GM23338 (cell line): Measurements from ENCODE around the gene RO60. TPM values are rescaled to one million over a fixed set of nuclear protein-coding genes. Genes with fewer than 3 reads are reported as not detected.

Source experiments
- ATAC-seq: fragments of 200-7000 bp; cut with Tn5 transposase; 3 replicates; pipeline ENCODE4 v1.9.1; 2020
- DNase-seq: peaks from one replicate; pipeline ENCODE4 v3.0.0-alpha.2; 2015; ENCODE audit warnings: low spot score
- H2AFZ ChIP-seq: fragments of 200-600 bp; sonication (generic); 2 replicates; pipeline ENCODE4 v1.8.0; 2016; ENCODE audit warnings: antibody characterized with exemption, mild to moderate bottlenecking, moderate library complexity
- H3F3A ChIP-seq: fragments of 200-600 bp; sonication (generic); replicated peaks from 2 replicates; pipeline ENCODE4 v1.8.0; 2017; ENCODE audit warnings: antibody characterized with exemption, mixed run types, low read depth
- H3K27ac ChIP-seq: fragments of 200-600 bp; sonication (generic); 2 replicates; pipeline ENCODE4 v1.6.1; 2016; ENCODE audit warnings: low read depth
- H3K27me3 ChIP-seq: fragments of 200-600 bp; sonication (generic); 2 replicates; pipeline ENCODE4 v1.8.0; 2016; ENCODE audit warnings: mild to moderate bottlenecking, mixed run types, moderate library complexity; ENCODE audit not compliant: insufficient read depth
- H3K36me3 ChIP-seq: fragments of 200-600 bp; sonication (generic); 2 replicates; pipeline ENCODE4 v1.8.0; 2016; ENCODE audit warnings: mild to moderate bottlenecking; ENCODE audit not compliant: insufficient read depth
- H3K4me1 ChIP-seq: fragments of 200-600 bp; sonication (generic); 2 replicates; pipeline ENCODE4 v1.8.0; 2016; ENCODE audit warnings: mild to moderate bottlenecking, moderate library complexity; ENCODE audit not compliant: insufficient read depth
- H3K4me2 ChIP-seq: fragments of 200-600 bp; sonication (generic); 2 replicates; pipeline ENCODE4 v1.7.1; 2017; ENCODE audit warnings: mixed run types
- H3K4me3 ChIP-seq: fragments of 200-600 bp; sonication (generic); 2 replicates; pipeline ENCODE4 v1.6.1; 2016; ENCODE audit warnings: mixed run types
- H3K79me2 ChIP-seq: fragments of 200-600 bp; sonication (generic); replicated peaks from 2 replicates; pipeline ENCODE4 v1.8.0; 2017; ENCODE audit warnings: mild to moderate bottlenecking; ENCODE audit not compliant: insufficient read depth
- H3K9me2 ChIP-seq: fragments of 200-600 bp; sonication (generic); 2 replicates; pipeline ENCODE4 v1.8.0; 2017; ENCODE audit not compliant: insufficient read depth
- H4K20me1 ChIP-seq: fragments of 200-600 bp; sonication (generic); replicated peaks from 2 replicates; pipeline ENCODE4 v1.8.0; 2017; ENCODE audit warnings: mild to moderate bottlenecking; ENCODE audit not compliant: insufficient read depth
- H3K27ac Mint-ChIP-seq: 2 replicates; pipeline ENCODE4 v1.8.0; 2020; ENCODE audit warnings: inconsistent platforms, mild to moderate bottlenecking, moderate library complexity, mixed read lengths
- H3K27me3 Mint-ChIP-seq: 3 replicates; pipeline ENCODE4 v1.8.0; 2022; ENCODE audit warnings: low read depth, mild to moderate bottlenecking, moderate library complexity, mixed read lengths, inconsistent platforms; ENCODE audit not compliant: insufficient read depth, poor library complexity
- H3K36me3 Mint-ChIP-seq: 3 replicates; pipeline ENCODE4 v1.8.0; 2021; ENCODE audit warnings: low read depth, mild to moderate bottlenecking, inconsistent platforms, moderate library complexity, mixed read lengths
- H3K4me1 Mint-ChIP-seq: 3 replicates; pipeline ENCODE4 v1.8.0; 2020; ENCODE audit warnings: mild to moderate bottlenecking, inconsistent platforms, mixed read lengths
- H3K4me3 Mint-ChIP-seq: 3 replicates; pipeline ENCODE4 v1.8.0; 2021; ENCODE audit warnings: moderate library complexity, mild to moderate bottlenecking, inconsistent platforms, mixed read lengths
- H3K9me3 Mint-ChIP-seq: 3 replicates; pipeline ENCODE4 v1.8.0; 2020; ENCODE audit warnings: moderate library complexity, mild to moderate bottlenecking, inconsistent platforms, mixed read lengths
- CREB1 ChIP-seq: fragments of 250-450 bp; sonication (Bioruptor Pico); IDR thresholded peaks from 2 replicates; pipeline ENCODE4 v1.5.0; 2020; ENCODE audit warnings: low read depth, mild to moderate bottlenecking, moderate library complexity
- EZH2 ChIP-seq: fragments of 200-600 bp; sonication (generic); IDR thresholded peaks from one replicate; pipeline ENCODE4 v1.8.0; 2017; ENCODE audit warnings: antibody characterized with exemption, mild to moderate bottlenecking, low read depth; ENCODE audit not compliant: unreplicated experiment
- EZH2phosphoT487 ChIP-seq: fragments of 200-600 bp; sonication (generic); IDR thresholded peaks from one replicate; pipeline ENCODE4 v1.8.1; 2018; ENCODE audit warnings: antibody characterized with exemption; ENCODE audit not compliant: unreplicated experiment
- JUNB ChIP-seq: IDR thresholded peaks from one replicate; pipeline ENCODE4 v1.6.1; 2016; ENCODE audit warnings: antibody characterized with exemption; ENCODE audit not compliant: unreplicated experiment
- NANOG ChIP-seq: IDR thresholded peaks from 2 replicates; pipeline ENCODE4 v1.6.1; 2016; ENCODE audit warnings: antibody characterized with exemption, borderline replicate concordance
- POLR2AphosphoS5 ChIP-seq: IDR thresholded peaks from 2 replicates; pipeline ENCODE4 v1.6.1; 2016; ENCODE audit warnings: antibody characterized with exemption, low read depth
- STAT1 ChIP-seq: IDR thresholded peaks from one replicate; pipeline ENCODE4 v1.6.1; 2016; ENCODE audit warnings: antibody characterized with exemption; ENCODE audit not compliant: unreplicated experiment
- ZNF114 ChIP-seq: fragments of 250-450 bp; sonication (Bioruptor Pico); IDR thresholded peaks from 2 replicates; pipeline ENCODE4 v1.5.0; 2020; ENCODE audit warnings: mild to moderate bottlenecking, moderate library complexity
- ZNF331 ChIP-seq: fragments of 250-450 bp; sonication (Bioruptor Pico); IDR thresholded peaks from 2 replicates; pipeline ENCODE4 v1.5.0; 2020; ENCODE audit warnings: low read depth, mild to moderate bottlenecking, moderate library complexity
- polyA plus RNA-seq: library from polyadenylated mRNA; unstranded; fragments of >200 nt; fragmentation: Nextera tagmentation; extraction: Ambion mirVana; gene quantifications from 2 replicates; pipeline ENCODE4 v1.2.1, GENCODE V29; 2016
- total RNA-seq: library from RNA; depleted of rRNA; stranded (reverse); fragments of >200 nt; shearing (Covaris generic); gene quantifications from 2 replicates; pipeline ENCODE4 v1.2.3, GENCODE V29; 2014
- TF ChIP-seq, protein P1 (sequence below): IDR thresholded peaks from 2 replicates; pipeline ENCODE4 v1.6.1; 2016; ENCODE audit warnings: antibody characterized with exemption
- TF ChIP-seq, protein P2 (sequence below), 2 experiments: fragments of 200-600 bp in 1 of 2; sonication (generic) in 1 of 2; conservative IDR thresholded peaks; 2 replicates each; pipeline versions ENCODE4 v1.5.1 to v1.6.1; 2016 to 2017; ENCODE audit warnings: antibody characterized with exemption in 2 of 2, low read depth in 2 of 2, mild to moderate bottlenecking in 2 of 2, moderate library complexity in 1 of 2
- TF ChIP-seq, protein P3 (sequence below): fragments of 250-450 bp; sonication (Bioruptor Pico); IDR thresholded peaks from 2 replicates; pipeline ENCODE4 v1.5.0; 2020; ENCODE audit warnings: mild to moderate bottlenecking, moderate library complexity
- TF ChIP-seq, protein P4 (sequence below): IDR thresholded peaks from one replicate; pipeline ENCODE4 v1.6.1; 2018; ENCODE audit warnings: antibody characterized with exemption; ENCODE audit not compliant: unreplicated experiment

RO60 gene
- total and polyA plus RNA-seq, 2 experiments from 2014 or later, result 103 to 130 TPM

DNA sequence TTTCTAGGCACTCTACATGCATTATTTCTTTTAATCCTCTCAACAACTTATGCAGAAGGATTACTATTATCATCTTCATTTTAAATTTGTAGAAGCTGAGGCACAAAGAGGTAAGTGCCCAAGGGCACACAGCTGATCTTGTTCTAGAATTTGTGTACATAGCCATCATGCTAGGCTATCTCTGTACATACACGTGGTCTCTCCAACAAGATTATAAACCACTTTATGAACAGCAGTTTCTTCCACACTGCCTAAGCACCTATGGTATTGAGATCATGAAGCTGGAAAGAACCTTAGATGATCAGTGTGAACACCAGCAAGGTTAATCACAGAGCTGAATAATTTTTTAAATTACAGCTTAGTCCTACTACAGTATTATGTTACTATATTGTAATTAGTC, 29.1 kb upstream of the RO60 start:
- no peak for ATAC-seq
- no peaks in the 10 kb centered on the region for H3K4me1 ChIP-seq
- no peak for TF ChIP-seq JUNB
- TF ChIP-seq, protein P1, sequence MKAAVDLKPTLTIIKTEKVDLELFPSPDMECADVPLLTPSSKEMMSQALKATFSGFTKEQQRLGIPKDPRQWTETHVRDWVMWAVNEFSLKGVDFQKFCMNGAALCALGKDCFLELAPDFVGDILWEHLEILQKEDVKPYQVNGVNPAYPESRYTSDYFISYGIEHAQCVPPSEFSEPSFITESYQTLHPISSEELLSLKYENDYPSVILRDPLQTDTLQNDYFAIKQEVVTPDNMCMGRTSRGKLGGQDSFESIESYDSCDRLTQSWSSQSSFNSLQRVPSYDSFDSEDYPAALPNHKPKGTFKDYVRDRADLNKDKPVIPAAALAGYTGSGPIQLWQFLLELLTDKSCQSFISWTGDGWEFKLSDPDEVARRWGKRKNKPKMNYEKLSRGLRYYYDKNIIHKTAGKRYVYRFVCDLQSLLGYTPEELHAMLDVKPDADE, result no peak
- TF ChIP-seq EZH2, result no peak
- TF ChIP-seq, protein P2, sequence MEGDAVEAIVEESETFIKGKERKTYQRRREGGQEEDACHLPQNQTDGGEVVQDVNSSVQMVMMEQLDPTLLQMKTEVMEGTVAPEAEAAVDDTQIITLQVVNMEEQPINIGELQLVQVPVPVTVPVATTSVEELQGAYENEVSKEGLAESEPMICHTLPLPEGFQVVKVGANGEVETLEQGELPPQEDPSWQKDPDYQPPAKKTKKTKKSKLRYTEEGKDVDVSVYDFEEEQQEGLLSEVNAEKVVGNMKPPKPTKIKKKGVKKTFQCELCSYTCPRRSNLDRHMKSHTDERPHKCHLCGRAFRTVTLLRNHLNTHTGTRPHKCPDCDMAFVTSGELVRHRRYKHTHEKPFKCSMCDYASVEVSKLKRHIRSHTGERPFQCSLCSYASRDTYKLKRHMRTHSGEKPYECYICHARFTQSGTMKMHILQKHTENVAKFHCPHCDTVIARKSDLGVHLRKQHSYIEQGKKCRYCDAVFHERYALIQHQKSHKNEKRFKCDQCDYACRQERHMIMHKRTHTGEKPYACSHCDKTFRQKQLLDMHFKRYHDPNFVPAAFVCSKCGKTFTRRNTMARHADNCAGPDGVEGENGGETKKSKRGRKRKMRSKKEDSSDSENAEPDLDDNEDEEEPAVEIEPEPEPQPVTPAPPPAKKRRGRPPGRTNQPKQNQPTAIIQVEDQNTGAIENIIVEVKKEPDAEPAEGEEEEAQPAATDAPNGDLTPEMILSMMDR (conservative IDR thresholded peaks at IDR 0.05; ENCODE audit: low read depth in 2 of 2), result no peak
- TF ChIP-seq, protein P3, sequence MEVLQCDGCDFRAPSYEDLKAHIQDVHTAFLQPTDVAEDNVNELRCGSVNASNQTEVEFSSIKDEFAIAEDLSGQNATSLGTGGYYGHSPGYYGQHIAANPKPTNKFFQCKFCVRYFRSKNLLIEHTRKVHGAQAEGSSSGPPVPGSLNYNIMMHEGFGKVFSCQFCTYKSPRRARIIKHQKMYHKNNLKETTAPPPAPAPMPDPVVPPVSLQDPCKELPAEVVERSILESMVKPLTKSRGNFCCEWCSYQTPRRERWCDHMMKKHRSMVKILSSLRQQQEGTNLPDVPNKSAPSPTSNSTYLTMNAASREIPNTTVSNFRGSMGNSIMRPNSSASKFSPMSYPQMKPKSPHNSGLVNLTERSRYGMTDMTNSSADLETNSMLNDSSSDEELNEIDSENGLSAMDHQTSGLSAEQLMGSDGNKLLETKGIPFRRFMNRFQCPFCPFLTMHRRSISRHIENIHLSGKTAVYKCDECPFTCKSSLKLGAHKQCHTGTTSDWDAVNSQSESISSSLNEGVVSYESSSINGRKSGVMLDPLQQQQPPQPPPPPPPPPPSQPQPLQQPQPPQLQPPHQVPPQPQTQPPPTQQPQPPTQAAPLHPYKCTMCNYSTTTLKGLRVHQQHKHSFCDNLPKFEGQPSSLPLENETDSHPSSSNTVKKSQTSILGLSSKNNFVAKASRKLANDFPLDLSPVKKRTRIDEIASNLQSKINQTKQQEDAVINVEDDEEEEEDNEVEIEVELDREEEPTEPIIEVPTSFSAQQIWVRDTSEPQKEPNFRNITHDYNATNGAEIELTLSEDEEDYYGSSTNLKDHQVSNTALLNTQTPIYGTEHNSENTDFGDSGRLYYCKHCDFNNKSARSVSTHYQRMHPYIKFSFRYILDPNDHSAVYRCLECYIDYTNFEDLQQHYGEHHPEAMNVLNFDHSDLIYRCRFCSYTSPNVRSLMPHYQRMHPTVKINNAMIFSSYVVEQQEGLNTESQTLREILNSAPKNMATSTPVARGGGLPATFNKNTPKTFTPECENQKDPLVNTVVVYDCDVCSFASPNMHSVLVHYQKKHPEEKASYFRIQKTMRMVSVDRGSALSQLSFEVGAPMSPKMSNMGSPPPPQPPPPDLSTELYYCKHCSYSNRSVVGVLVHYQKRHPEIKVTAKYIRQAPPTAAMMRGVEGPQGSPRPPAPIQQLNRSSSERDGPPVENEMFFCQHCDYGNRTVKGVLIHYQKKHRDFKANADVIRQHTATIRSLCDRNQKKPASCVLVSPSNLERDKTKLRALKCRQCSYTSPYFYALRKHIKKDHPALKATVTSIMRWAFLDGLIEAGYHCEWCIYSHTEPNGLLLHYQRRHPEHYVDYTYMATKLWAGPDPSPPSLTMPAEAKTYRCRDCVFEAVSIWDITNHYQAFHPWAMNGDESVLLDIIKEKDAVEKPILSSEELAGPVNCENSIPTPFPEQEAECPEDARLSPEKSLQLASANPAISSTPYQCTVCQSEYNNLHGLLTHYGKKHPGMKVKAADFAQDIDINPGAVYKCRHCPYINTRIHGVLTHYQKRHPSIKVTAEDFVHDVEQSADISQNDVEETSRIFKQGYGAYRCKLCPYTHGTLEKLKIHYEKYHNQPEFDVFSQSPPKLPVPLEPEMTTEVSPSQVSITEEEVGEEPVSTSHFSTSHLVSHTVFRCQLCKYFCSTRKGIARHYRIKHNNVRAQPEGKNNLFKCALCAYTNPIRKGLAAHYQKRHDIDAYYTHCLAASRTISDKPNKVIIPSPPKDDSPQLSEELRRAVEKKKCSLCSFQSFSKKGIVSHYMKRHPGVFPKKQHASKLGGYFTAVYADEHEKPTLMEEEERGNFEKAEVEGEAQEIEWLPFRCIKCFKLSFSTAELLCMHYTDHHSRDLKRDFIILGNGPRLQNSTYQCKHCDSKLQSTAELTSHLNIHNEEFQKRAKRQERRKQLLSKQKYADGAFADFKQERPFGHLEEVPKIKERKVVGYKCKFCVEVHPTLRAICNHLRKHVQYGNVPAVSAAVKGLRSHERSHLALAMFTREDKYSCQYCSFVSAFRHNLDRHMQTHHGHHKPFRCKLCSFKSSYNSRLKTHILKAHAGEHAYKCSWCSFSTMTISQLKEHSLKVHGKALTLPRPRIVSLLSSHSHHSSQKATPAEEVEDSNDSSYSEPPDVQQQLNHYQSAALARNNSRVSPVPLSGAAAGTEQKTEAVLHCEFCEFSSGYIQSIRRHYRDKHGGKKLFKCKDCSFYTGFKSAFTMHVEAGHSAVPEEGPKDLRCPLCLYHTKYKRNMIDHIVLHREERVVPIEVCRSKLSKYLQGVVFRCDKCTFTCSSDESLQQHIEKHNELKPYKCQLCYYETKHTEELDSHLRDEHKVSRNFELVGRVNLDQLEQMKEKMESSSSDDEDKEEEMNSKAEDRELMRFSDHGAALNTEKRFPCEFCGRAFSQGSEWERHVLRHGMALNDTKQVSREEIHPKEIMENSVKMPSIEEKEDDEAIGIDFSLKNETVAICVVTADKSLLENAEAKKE, result no peak
- no peak for TF ChIP-seq ZNF331 (CRISPR knock-in tag)
- no peak for TF ChIP-seq STAT1
- no peak for TF ChIP-seq NANOG
- no peak for TF ChIP-seq ZNF114 (CRISPR knock-in tag)
- TF ChIP-seq EZH2phosphoT487, result no peak
- TF ChIP-seq, protein P4, sequence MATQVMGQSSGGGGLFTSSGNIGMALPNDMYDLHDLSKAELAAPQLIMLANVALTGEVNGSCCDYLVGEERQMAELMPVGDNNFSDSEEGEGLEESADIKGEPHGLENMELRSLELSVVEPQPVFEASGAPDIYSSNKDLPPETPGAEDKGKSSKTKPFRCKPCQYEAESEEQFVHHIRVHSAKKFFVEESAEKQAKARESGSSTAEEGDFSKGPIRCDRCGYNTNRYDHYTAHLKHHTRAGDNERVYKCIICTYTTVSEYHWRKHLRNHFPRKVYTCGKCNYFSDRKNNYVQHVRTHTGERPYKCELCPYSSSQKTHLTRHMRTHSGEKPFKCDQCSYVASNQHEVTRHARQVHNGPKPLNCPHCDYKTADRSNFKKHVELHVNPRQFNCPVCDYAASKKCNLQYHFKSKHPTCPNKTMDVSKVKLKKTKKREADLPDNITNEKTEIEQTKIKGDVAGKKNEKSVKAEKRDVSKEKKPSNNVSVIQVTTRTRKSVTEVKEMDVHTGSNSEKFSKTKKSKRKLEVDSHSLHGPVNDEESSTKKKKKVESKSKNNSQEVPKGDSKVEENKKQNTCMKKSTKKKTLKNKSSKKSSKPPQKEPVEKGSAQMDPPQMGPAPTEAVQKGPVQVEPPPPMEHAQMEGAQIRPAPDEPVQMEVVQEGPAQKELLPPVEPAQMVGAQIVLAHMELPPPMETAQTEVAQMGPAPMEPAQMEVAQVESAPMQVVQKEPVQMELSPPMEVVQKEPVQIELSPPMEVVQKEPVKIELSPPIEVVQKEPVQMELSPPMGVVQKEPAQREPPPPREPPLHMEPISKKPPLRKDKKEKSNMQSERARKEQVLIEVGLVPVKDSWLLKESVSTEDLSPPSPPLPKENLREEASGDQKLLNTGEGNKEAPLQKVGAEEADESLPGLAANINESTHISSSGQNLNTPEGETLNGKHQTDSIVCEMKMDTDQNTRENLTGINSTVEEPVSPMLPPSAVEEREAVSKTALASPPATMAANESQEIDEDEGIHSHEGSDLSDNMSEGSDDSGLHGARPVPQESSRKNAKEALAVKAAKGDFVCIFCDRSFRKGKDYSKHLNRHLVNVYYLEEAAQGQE, result no peak
- TF ChIP-seq CREB1 (CRISPR knock-in tag), result no peak
- TF ChIP-seq POLR2AphosphoS5, result no peak
- H4K20me1 ChIP-seq, result no peaks in the 10 kb centered on the region; the same call in 1 of the 2 replicates
- no peak for DNase-seq
- Mint-ChIP-seq H3K27me3 (no peaks in the 10 kb centered on the region), H3K36me3 (peaks cover 12% of the 10 kb centered on the region; the same call in 2 of the 3 replicates), H3K27ac (no peak overlapping the region; the same call in 1 of the 2 replicates), H3K4me1 (no peaks in the 10 kb centered on the region), H3K9me3 (no peaks in the 10 kb centered on the region; the same call in 2 of the 3 replicates), H3K4me3 (no peak overlapping the region)
- no peak overlapping the region for H2AFZ ChIP-seq
- no peak overlapping the region for H3K4me2 ChIP-seq
- H3K36me3 ChIP-seq, result no peaks in the 10 kb centered on the region
- H3K79me2 ChIP-seq, result peaks cover 26% of the 10 kb centered on the region
- H3K27ac ChIP-seq, result no peak overlapping the region
- no peak overlapping the region for H3K4me3 ChIP-seq
- no peaks in the 10 kb centered on the region for H3K27me3 ChIP-seq
- H3F3A ChIP-seq, result no peaks in the 10 kb centered on the region
- H3K9me2 ChIP-seq, result no peaks in the 10 kb centered on the region
